Measurements from ENCODE around the gene WDR37.

DNA sequence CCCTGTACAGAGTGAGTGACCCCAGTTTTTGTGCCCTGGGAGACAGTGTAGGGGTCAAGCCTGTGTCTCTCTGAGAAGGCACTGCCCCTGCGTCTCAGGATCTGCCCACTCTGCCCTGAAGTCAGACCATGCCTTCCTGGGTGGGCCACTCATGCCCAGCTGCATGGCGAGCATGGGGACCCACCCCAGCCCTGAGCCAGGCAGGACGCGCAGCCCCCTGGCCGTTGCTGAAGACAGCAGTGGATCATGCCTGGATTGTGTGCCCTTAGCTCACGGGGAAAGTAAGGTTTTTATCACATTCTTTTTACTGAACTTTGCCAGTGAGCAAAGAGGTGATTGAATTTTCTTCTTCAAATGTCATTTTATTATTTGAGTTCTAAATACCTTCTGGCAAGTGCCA is 66.2 kb downstream of the WDR37 start:
- TF ChIP-seq, protein P1, sequence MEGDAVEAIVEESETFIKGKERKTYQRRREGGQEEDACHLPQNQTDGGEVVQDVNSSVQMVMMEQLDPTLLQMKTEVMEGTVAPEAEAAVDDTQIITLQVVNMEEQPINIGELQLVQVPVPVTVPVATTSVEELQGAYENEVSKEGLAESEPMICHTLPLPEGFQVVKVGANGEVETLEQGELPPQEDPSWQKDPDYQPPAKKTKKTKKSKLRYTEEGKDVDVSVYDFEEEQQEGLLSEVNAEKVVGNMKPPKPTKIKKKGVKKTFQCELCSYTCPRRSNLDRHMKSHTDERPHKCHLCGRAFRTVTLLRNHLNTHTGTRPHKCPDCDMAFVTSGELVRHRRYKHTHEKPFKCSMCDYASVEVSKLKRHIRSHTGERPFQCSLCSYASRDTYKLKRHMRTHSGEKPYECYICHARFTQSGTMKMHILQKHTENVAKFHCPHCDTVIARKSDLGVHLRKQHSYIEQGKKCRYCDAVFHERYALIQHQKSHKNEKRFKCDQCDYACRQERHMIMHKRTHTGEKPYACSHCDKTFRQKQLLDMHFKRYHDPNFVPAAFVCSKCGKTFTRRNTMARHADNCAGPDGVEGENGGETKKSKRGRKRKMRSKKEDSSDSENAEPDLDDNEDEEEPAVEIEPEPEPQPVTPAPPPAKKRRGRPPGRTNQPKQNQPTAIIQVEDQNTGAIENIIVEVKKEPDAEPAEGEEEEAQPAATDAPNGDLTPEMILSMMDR (IDR thresholded peaks at IDR 0.05): no peak
- TF ChIP-seq SIN3A (IDR thresholded peaks at IDR 0.05; ENCODE audit: borderline replicate concordance, insufficient read depth, low read depth, low read length) (no peak), POLR2AphosphoS5 (IDR thresholded peaks at IDR 0.05; ENCODE audit: low read depth, low read length) (no peak), TCF7L2 (IDR thresholded peaks at IDR 0.05; ENCODE audit: low read depth, low read length) (no peak)
- TF ChIP-seq, protein P2, sequence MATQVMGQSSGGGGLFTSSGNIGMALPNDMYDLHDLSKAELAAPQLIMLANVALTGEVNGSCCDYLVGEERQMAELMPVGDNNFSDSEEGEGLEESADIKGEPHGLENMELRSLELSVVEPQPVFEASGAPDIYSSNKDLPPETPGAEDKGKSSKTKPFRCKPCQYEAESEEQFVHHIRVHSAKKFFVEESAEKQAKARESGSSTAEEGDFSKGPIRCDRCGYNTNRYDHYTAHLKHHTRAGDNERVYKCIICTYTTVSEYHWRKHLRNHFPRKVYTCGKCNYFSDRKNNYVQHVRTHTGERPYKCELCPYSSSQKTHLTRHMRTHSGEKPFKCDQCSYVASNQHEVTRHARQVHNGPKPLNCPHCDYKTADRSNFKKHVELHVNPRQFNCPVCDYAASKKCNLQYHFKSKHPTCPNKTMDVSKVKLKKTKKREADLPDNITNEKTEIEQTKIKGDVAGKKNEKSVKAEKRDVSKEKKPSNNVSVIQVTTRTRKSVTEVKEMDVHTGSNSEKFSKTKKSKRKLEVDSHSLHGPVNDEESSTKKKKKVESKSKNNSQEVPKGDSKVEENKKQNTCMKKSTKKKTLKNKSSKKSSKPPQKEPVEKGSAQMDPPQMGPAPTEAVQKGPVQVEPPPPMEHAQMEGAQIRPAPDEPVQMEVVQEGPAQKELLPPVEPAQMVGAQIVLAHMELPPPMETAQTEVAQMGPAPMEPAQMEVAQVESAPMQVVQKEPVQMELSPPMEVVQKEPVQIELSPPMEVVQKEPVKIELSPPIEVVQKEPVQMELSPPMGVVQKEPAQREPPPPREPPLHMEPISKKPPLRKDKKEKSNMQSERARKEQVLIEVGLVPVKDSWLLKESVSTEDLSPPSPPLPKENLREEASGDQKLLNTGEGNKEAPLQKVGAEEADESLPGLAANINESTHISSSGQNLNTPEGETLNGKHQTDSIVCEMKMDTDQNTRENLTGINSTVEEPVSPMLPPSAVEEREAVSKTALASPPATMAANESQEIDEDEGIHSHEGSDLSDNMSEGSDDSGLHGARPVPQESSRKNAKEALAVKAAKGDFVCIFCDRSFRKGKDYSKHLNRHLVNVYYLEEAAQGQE (IDR thresholded peaks at IDR 0.05; ENCODE audit: insufficient read depth in 1 of 2, low read depth in 2 of 2, low read length in 1 of 2): no peak
